Aorta (tissue), 5 donors: Measurements from ENCODE around the gene ADAM33. TPM values are rescaled to one million over a fixed set of nuclear protein-coding genes. Genes with fewer than 3 reads are reported as not detected.

ENCODE experiments used
- ATAC-seq: fragments of 200-7000 bp; cut with Tn5 transposase; one replicate; pipeline ENCODE4 v1.9.1; 2022; ENCODE audit warnings: moderate library complexity; ENCODE audit not compliant: low FRiP score
- DNase-seq, 2 donors: peaks; one replicate each; pipeline ENCODE4 v3.0.0-alpha.2; 2020
- H3K27ac ChIP-seq, 2 donors: one replicate each; pipeline ENCODE4 v1.5.1; 2013; ENCODE audit warnings: low read length in 2 of 2, mild to moderate bottlenecking in 2 of 2, moderate library complexity in 2 of 2, control low read depth in 1 of 2, inconsistent platforms in 1 of 2, low read depth in 1 of 2
- H3K27me3 ChIP-seq, 2 donors: one replicate each; pipeline ENCODE4 v1.6.1; 2013; ENCODE audit warnings: control low read depth in 1 of 2, low read length in 1 of 2, mild to moderate bottlenecking in 1 of 2, moderate library complexity in 1 of 2; ENCODE audit not compliant: insufficient read depth in 2 of 2, control insufficient read depth in 1 of 2
- H3K36me3 ChIP-seq, 2 donors: one replicate each; pipeline ENCODE4 v1.6.1; 2013; ENCODE audit warnings: control low read depth in 1 of 2, low read length in 1 of 2, mild to moderate bottlenecking in 1 of 2; ENCODE audit not compliant: insufficient read depth in 2 of 2, control insufficient read depth in 1 of 2
- H3K4me1 ChIP-seq, 2 donors: one replicate each; pipeline ENCODE4 v1.6.1; 2013; ENCODE audit warnings: low read length in 2 of 2, control low read depth in 1 of 2, mild to moderate bottlenecking in 1 of 2, moderate library complexity in 1 of 2; ENCODE audit not compliant: insufficient read depth in 2 of 2, control insufficient read depth in 1 of 2
- H3K4me3 ChIP-seq, 2 donors: one replicate each; pipeline ENCODE4 v1.5.1; 2013; ENCODE audit warnings: low read length in 2 of 2, control low read depth in 1 of 2, mild to moderate bottlenecking in 1 of 2
- H3K9me3 ChIP-seq: one replicate; pipeline ENCODE4 v1.6.1; 2013; ENCODE audit warnings: mild to moderate bottlenecking, low read length; ENCODE audit not compliant: control insufficient read depth
- WGBS, 2 donors: extraction: QIAGEN DNeasy Blood & Tissue Kit; methylation state at CpG; one replicate each; pipeline ENCODE4 v1.1.7; 2013; 5-methylcytosine and 5-hydroxymethylcytosine counted together
- intact Hi-C, 2 donors: fragments of 100-400 bp; cut with DNase I; formaldehyde crosslinking; loops; one replicate each; pipeline versions ENCODE4 v1.14.2 to v1.15.0; 2022
- polyA plus RNA-seq, 2 donors: library from polyadenylated mRNA; stranded (reverse); fragments of 200-250 nt; gene quantifications; one replicate each; pipeline ENCODE4 v1.2.3, GENCODE V29; 2013
- total RNA-seq, 2 donors: library from RNA; stranded (reverse); fragmentation: NEBNext Ultra II Directional; extraction: Animal tissue kit (Norgen Biotek cat#: 25700); gene quantifications; one replicate each; pipeline ENCODE4 v1.2.1, GENCODE V29; 2021
- donor health status: healthy with polysubstance abuse.
- donor health status: Bipolar disorder and iron deficiency.
- donor health status: DM: no; HTN: no; CAD: no.
- donor health status: DM: no; HTN: no; CAD: no.
- donor health status: DM: yes; HTN: yes; CAD: no.

Gene ADAM33
- total and polyA plus RNA-seq, 4 donors: 36.9 to 352 (median 68.3) TPM

DNA sequence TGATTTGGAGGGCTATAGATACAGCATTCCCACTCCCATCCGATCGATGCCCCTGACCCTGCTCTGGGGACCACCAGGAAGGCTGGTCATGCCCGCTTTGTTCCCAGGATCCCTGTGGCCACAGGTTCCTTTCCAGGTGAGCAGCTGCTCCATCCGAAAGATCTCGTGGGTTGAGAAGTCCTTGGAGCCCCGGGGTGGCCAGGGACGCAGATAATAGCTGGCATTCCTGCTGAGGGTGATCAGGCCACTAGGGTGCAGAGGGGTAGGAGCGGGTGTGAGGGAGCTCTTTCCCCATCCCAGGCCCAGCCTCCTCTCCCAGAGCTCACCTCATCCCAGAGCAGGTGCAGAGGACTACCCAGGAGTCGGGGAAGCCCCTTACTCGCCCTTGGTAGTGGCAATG, 7.4 kb downstream of the ADAM33 start:
- H3K4me1 ChIP-seq: no peaks in the 10 kb centered on the region

DNA sequence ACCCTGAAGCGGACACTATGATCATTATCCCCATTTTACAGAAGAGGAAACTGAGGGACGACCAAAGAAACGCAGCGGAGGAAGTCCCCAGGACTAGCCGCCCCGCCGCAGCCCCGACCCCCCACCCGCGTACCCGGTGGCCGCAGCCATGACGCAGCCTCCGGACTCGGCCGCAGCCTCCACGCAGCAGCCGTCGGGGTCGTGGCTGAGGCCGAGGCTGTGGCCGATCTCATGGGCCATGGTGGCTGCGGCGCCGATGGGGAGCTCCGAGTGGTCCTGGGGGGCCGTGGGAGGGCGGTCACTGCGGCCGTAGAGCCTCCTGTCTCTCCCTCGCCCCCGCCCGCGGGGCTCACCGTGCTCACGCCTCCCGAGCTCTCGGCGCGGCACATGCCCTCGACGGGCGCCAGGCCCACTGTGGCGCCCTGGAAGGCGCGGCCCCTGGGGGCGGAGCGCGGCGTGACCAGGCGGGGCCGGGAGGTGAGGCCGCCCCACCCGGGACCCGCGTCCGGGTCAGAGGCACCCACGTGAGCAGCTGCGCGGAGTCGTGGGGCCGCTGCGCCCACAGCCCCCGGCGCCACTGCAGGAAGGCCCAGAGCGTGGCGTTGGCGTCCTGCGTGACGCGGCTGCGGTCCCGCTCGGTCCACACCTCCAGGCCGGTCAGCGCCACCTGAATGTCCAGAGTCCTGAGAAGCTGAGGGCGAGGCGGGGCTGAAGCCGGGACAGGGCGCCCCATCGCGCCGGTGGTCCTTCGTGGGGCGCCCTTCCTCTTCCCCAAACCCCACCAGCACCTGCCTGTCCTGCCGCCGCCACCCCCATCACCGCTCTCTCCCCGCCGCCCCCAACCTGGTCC, 8.4 kb downstream of the ADAM33 start:
- ATAC-seq: no peak
- whole genome bisulfite sequencing, 2 donors: 79% methylated on average over 85 to 90 of the region's 90 CpGs

More for the DNA sequence above, 7.4 kb downstream of the ADAM33 start:
- ATAC-seq: no peak
- Histone ChIP-seq H3K27ac (no peak overlapping the region), H3K27me3 (no peaks in the 10 kb centered on the region), H3K36me3 (no peaks in the 10 kb centered on the region), H3K4me3 (no peak overlapping the region), H3K9me3 (no peaks in the 10 kb centered on the region)
- DNase-seq: no peak
- 86 to 88% methylated on average over 10 of the region's 10 CpGs for WGBS, 2 donors
- intact Hi-C loops: loop anchor here in 1 of 2 donors (10.0 kb wide), 1 partner anchor 170 kb away; the partner anchor contains the start of gene MAVS

DNA sequence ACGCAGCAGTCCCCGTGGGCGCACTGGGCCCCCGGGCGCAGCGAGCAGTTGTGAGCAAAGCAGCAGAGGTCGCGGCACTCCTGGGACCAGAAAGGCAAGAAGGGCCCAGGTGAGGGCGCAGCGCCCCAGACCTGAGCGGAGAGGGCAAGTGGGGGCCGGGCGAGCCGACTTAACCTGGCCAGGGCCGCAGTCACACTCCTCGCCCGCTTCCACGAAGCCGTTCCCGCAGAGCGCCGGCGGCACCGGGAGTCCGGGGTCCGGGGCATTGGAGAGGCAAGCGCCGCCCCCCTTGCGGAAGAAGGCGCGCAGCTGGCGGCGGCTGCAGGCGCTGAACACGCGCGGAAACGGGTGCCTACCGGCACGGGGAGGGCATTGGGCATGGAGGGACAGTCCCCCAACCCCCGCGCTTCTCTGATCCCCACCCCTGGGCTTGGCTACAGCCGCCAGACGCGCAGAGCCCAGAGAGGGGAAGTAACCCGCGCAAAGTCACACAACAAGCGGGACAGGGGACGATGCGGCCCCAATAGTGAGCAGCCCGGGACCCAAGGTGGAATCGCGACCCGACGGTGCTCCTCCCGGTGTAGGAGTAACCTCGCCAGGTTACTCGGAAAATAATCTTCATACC, 9.2 kb downstream of the ADAM33 start:
- Histone ChIP-seq H3K27me3 (no peaks in the 10 kb centered on the region), H3K4me3 (no peak overlapping the region), H3K27ac (no peak overlapping the region), H3K4me1 (no peaks in the 10 kb centered on the region), H3K9me3 (no peaks in the 10 kb centered on the region), H3K36me3 (no peaks in the 10 kb centered on the region)
- DNase-seq: no peak
- intact Hi-C loops: loop anchor here in 1 of 2 donors (10.0 kb wide), 1 partner anchor 172 kb away; the partner anchor contains the start of gene MAVS
- 62 to 77% methylated on average over 58 of the region's 58 CpGs for WGBS, 2 donors
- no peak for ATAC-seq

More for the DNA sequence above, 8.4 kb downstream of the ADAM33 start:
- H3K27ac ChIP-seq: no peak overlapping the region
- H3K4me1 ChIP-seq: no peaks in the 10 kb centered on the region
- H3K27me3 ChIP-seq: no peaks in the 10 kb centered on the region
- H3K4me3 ChIP-seq: no peak overlapping the region
- H3K36me3 ChIP-seq: no peaks in the 10 kb centered on the region
- no peak for DNase-seq
- intact Hi-C loops: loop anchor here in 1 of 2 donors (10.0 kb wide), 1 partner anchor 171 kb away; the partner anchor contains the start of gene MAVS
- no peaks in the 10 kb centered on the region for H3K9me3 ChIP-seq

DNA sequence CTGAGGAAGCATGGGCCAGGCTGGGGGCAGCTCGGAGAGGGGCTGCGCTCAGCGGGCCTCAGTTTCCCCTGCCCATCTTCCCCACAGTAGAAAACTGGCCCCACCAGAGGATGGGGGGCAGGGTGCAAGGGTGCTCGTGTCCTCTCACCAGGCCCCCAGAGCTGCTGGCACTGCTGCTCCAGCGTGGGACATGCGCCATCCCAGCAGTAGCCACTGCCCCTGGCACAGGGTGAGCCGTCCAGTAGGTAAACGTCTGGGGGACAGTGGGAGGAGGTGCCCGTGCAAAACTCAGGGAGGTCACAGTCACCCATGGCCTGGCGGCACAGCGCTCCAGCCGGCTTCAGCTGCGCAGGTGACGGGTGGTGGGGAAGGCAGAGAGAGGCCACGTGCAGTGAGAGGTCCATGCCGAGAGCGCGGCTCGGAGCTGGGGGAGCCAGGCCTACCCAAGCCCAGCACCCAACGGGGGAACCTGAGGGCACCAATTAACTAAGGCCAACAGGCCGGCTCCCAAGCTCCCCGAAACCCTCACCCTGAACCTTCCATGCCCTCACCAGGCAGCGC, 9.7 kb downstream of the ADAM33 start:
- H3K36me3 ChIP-seq: no peaks in the 10 kb centered on the region
- 84 to 91% methylated on average over 23 of the region's 23 CpGs for WGBS, 2 donors

DNA sequence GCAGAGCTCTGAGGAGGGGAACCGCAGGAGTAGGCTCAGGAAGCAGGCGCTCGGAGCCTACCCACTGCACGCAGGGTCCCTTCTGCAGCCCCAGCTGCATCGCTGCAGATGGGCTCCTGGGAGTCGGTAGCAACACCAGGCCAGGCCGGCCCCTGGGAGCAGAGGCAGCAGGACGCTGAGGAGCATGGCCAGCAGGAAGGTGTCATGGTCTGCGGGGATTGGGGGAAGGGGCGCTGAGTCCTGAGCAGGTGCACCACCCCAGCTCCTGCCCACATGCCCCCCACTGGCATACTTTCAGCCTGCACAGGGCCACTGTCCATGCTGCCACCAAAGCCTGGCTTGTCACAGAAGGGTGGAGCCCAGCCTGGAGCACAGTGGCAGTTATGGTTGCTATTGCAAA, 10.9 kb downstream of the ADAM33 start:
- ATAC-seq: no peak
- H3K27ac ChIP-seq: no peak overlapping the region

More for the DNA sequence above, 9.7 kb downstream of the ADAM33 start:
- Histone ChIP-seq H3K9me3 (no peaks in the 10 kb centered on the region), H3K27ac (no peak overlapping the region), H3K4me3 (no peak overlapping the region), H3K27me3 (no peaks in the 10 kb centered on the region), H3K4me1 (no peaks in the 10 kb centered on the region)
- DNase-seq (no peak), ATAC-seq (no peak)
- intact Hi-C loops: loop anchor here in 1 of 2 donors (10.0 kb wide), 1 partner anchor 173 kb away; the partner anchor contains the start of gene MAVS

DNA sequence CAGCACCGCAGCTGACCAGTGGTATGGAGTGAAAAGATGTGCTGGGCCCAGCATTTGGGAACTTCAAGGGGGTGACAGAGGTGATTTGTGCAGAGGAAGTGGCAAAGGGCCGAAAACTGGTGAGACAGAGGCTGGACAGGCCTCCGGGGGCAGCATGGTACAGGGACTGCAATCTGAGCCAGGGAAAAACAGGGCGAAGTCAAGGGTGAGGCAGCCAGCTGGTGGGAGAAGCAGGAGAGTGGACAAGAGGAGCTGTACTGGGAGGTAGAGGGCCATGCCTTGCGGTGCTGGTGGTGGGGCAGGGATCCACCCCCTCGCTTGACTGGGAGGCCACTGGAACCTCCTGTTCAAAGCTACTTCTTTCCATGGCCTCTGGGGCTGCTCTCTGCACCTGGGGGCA, 11.3 kb downstream of the ADAM33 start:
- Histone ChIP-seq H3K27me3 (no peaks in the 10 kb centered on the region), H3K36me3 (no peaks in the 10 kb centered on the region), H3K9me3 (no peaks in the 10 kb centered on the region), H3K27ac (no peak overlapping the region), H3K4me3 (no peak overlapping the region), H3K4me1 (no peaks in the 10 kb centered on the region)
- ATAC-seq (no peak), DNase-seq (no peak)
- WGBS, 2 donors: 49 to 71% methylated on average over 6 of the region's 6 CpGs
- intact Hi-C loops: loop anchor here in 1 of 2 donors (10.0 kb wide), 1 partner anchor 174 kb away; the partner anchor contains the start of gene MAVS

More for the DNA sequence above, 10.9 kb downstream of the ADAM33 start:
- H3K36me3 ChIP-seq: no peaks in the 10 kb centered on the region
- no peak for DNase-seq
- H3K4me1 ChIP-seq: no peaks in the 10 kb centered on the region
- intact Hi-C loops: loop anchor here in 1 of 2 donors (10.0 kb wide), 1 partner anchor 174 kb away; the partner anchor contains the start of gene MAVS
- H3K4me3 ChIP-seq: no peak overlapping the region
- no peaks in the 10 kb centered on the region for H3K9me3 ChIP-seq
- H3K27me3 ChIP-seq: no peaks in the 10 kb centered on the region
- 89 to 95% methylated on average over 10 of the region's 10 CpGs for WGBS, 2 donors

DNA sequence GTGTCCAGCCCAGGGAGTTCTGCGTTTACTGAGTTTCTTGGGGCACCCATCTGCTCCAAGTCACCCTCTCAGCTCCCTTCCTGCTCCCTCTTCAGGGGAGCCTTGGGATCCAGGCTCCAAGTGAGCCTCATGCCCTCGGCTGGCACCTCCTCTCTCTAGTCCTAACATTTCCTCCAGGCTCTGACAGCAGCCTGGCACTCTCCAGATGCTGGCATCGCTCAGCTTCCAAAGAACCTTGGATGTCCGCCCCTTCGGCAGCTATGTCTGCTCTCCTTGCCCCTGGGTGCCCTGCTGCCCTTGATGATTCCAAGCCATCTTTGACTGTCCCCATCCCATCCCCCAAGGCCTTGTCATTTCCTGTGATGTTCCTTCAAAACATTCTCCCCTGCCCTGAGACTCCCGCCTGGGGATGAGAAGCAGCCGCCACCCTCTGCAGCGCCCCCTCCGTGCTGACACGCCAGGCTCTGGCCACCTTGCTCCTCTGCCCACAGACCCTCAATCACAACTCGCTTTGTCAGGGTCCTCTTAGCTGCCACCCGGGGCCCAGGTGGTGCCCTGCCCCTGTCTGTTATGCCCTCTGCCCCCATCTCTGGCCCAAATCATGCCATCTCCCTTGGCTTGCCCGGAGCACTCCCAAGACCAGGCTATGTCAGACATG, 12.0 kb downstream of the ADAM33 start:
- no peaks in the 10 kb centered on the region for H3K4me1 ChIP-seq
- WGBS, 2 donors: 59 to 69% methylated on average over 13 of the region's 13 CpGs
- ATAC-seq (no peak), DNase-seq (no peak)
- H3K27ac ChIP-seq: no peak overlapping the region
- intact Hi-C loops: loop anchor here in 1 of 2 donors (10.0 kb wide), 1 partner anchor 175 kb away; the partner anchor contains the start of gene MAVS
- H3K27me3 ChIP-seq: no peaks in the 10 kb centered on the region
- H3K4me3 ChIP-seq: no peak overlapping the region
- H3K9me3 ChIP-seq: no peaks in the 10 kb centered on the region
- no peaks in the 10 kb centered on the region for H3K36me3 ChIP-seq

DNA sequence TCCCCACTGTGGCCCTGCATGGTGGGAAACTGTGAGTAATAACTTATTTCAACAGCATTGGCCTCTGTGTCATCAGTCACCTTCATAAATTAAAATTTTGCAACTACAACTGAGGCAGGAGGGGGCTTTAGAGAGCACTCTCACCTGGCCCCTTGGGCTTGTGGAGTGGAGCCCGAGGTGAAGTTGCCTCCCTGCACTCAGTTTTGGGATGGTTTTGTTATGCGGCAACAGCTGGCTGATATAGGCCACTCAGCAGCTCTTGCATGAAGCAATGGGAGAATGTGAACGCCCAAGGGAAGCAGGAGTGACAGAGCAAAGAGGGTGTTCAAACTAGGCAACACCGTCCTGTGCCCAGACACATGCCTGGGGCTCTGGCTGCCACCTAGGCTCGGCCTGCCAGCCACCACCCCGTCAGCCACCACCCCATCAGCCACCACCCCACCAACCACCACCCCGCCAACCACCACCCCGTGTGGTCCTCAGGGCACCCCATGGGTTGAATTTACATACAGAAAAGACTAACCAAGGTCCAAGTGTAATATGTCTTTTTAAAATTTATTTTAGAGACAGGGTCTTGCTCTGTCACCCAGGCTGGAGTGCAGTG, 14.3 kb downstream of the ADAM33 start:
- 94 to 96% methylated on average over 8 of the region's 8 CpGs for WGBS, 2 donors

More for the DNA sequence above, 14.3 kb downstream of the ADAM33 start:
- Histone ChIP-seq H3K27ac (no peak overlapping the region), H3K4me3 (no peak overlapping the region), H3K36me3 (no peaks in the 10 kb centered on the region), H3K27me3 (no peaks in the 10 kb centered on the region), H3K4me1 (no peaks in the 10 kb centered on the region), H3K9me3 (no peaks in the 10 kb centered on the region)
- intact Hi-C loops: no loop called here
- ATAC-seq (no peak), DNase-seq (peak in 1 of 2 donors; percentile 33)
